ENCODE data around the gene SEMA6A. TPM values are rescaled to one million over a fixed set of nuclear protein-coding genes. Genes with fewer than 3 reads are reported as not detected.

The SEMA6A gene
- total and polyA plus RNA-seq, 4 donors, result 3.7 to 11.4 (median 5.6) TPM

GRCh38 chr5:116451905-116452450 is 122.6 kb downstream of the SEMA6A start (continued):
- no peak for TF ChIP-seq ZBTB33 (IDR thresholded peaks at IDR 0.05)
- TF ChIP-seq NR2F2 (IDR thresholded peaks at IDR 0.05), result no peak
- no peak for TF ChIP-seq TAF1 (conservative IDR thresholded peaks at IDR 0.05)
- TF ChIP-seq MAX (IDR thresholded peaks at IDR 0.05), result no peak
- no peak for TF ChIP-seq YY1 (IDR thresholded peaks at IDR 0.05)
- no peak for TF ChIP-seq RXRA (IDR thresholded peaks at IDR 0.05)
- TF ChIP-seq HNF4A (conservative IDR thresholded peaks at IDR 0.05), result no peak

- no peaks in the 10 kb centered on the region for H3K27me3 ChIP-seq (ENCODE audit: control insufficient read depth in 4 of 4, insufficient read depth in 4 of 4, low read length in 3 of 4)
- no peak overlapping the region for H3K27ac ChIP-seq (ENCODE audit: low read depth in 1 of 2, low read length in 2 of 2)
- H3K4me3 ChIP-seq (ENCODE audit: low read depth in 1 of 3, low read length in 3 of 3), result no peak overlapping the region
- peaks cover 0 to 4% (median 0%) of the 10 kb centered on the region in 4 donors for H3K36me3 ChIP-seq (ENCODE audit: control insufficient read depth in 4 of 4, insufficient read depth in 3 of 4, low read depth in 1 of 4, low read length in 3 of 4)
- WGBS, result 95% methylated on average over 3 of the region's 3 CpGs
- H3K4me1 ChIP-seq (ENCODE audit: control insufficient read depth in 4 of 4, insufficient read depth in 4 of 4, low read length in 3 of 4), result no peaks in the 10 kb centered on the region
- TF ChIP-seq ATF3 (IDR thresholded peaks at IDR 0.05), result no peak
- TF ChIP-seq ZBTB33 (IDR thresholded peaks at IDR 0.05), result no peak
- TF ChIP-seq RAD21 (IDR thresholded peaks at IDR 0.05), result no peak
- no peak for TF ChIP-seq HNF4G (IDR thresholded peaks at IDR 0.05)
- TF ChIP-seq TAF1 (conservative IDR thresholded peaks at IDR 0.05), result no peak
- no peak for TF ChIP-seq CTCF (IDR thresholded peaks at IDR 0.05; ENCODE audit: low read depth, low read length, missing input control)
- no peak overlapping the region for H3K9ac ChIP-seq (ENCODE audit: low read depth in 1 of 2, low read length in 2 of 2)
- no peak for DNase-seq (ENCODE audit: low spot score)
- H3K9me3 ChIP-seq (ENCODE audit: control insufficient read depth in 4 of 4, low read length in 3 of 4), result no peaks in the 10 kb centered on the region
Observed at GRCh38 chr5:116451066-116451465, 123.6 kb downstream of the SEMA6A start.

GRCh38 chr5:116449458-116449857 is 125.2 kb downstream of the SEMA6A start:
- no peak overlapping the region for H3K27ac ChIP-seq (ENCODE audit: low read depth in 1 of 2, low read length in 2 of 2)
- WGBS, result 96% methylated on average over 3 of the region's 3 CpGs
- DNase-seq (ENCODE audit: low spot score), result no peak
- H3K9me3 ChIP-seq (ENCODE audit: control insufficient read depth in 4 of 4, low read length in 3 of 4), result no peaks in the 10 kb centered on the region
- H3K36me3 ChIP-seq (ENCODE audit: control insufficient read depth in 4 of 4, insufficient read depth in 3 of 4, low read depth in 1 of 4, low read length in 3 of 4), result peaks cover 0 to 4% (median 0%) of the 10 kb centered on the region in 4 donors
- no peaks in the 10 kb centered on the region for H3K4me1 ChIP-seq (ENCODE audit: control insufficient read depth in 4 of 4, insufficient read depth in 4 of 4, low read length in 3 of 4)
- no peaks in the 10 kb centered on the region for H3K27me3 ChIP-seq (ENCODE audit: control insufficient read depth in 4 of 4, insufficient read depth in 4 of 4, low read length in 3 of 4)
- H3K9ac ChIP-seq (ENCODE audit: low read depth in 1 of 2, low read length in 2 of 2), result no peak overlapping the region
- H3K4me3 ChIP-seq (ENCODE audit: low read depth in 1 of 3, low read length in 3 of 3), result no peak overlapping the region
- TF ChIP-seq HNF4A (conservative IDR thresholded peaks at IDR 0.05) (no peak), RAD21 (IDR thresholded peaks at IDR 0.05) (no peak), SP1 (IDR thresholded peaks at IDR 0.05) (no peak), JUND (IDR thresholded peaks at IDR 0.05) (no peak), TAF1 (conservative IDR thresholded peaks at IDR 0.05) (no peak), MAX (IDR thresholded peaks at IDR 0.05) (no peak), FOXA2 (IDR thresholded peaks at IDR 0.05) (no peak), FOXA1 (IDR thresholded peaks at IDR 0.05) (no peak), RXRA (IDR thresholded peaks at IDR 0.05) (no peak), ZBTB33 (IDR thresholded peaks at IDR 0.05) (no peak), EGR1 (IDR thresholded peaks at IDR 0.05; ENCODE audit: low read depth in 2 of 2) (no peak), ATF3 (IDR thresholded peaks at IDR 0.05) (no peak), NR2F2 (IDR thresholded peaks at IDR 0.05) (no peak), CTCF (IDR thresholded peaks at IDR 0.05; ENCODE audit: low read depth, low read length, missing input control) (no peak)

Data from liver (tissue), 9 donors.